GM12865 (cell line): ENCODE data around the gene RASSF5.
"Not testable (repeated sequence)": the region's sequence is repeated elsewhere in the genome, so short reads cannot be mapped to it uniquely, and the experiment has no call there.

Experiments
- DNase-seq: peaks from one replicate; pipeline ENCODE4 v3.0.0; 2010; ENCODE audit warnings: low read depth
- H3K4me3 ChIP-seq: 2 replicates; pipeline ENCODE4 v1.5.1; 2011; ENCODE audit warnings: mild to moderate bottlenecking, low read depth, low read length, control low read depth
- CTCF ChIP-seq: IDR thresholded peaks from 2 replicates; pipeline ENCODE4 v1.5.1; 2011; ENCODE audit warnings: low read length, control low read depth, low read depth, inconsistent platforms; ENCODE audit not compliant: insufficient read depth; ENCODE audit errors: missing control alignments

Gene RASSF5

GRCh38 chr1:206606867-206607266, 99.5 kb downstream of the RASSF5 start:
- TF ChIP-seq CTCF: peak; percentile 48
- peak; percentile 65 for DNase-seq
- H3K4me3 ChIP-seq: no peak overlapping the region

DNA sequence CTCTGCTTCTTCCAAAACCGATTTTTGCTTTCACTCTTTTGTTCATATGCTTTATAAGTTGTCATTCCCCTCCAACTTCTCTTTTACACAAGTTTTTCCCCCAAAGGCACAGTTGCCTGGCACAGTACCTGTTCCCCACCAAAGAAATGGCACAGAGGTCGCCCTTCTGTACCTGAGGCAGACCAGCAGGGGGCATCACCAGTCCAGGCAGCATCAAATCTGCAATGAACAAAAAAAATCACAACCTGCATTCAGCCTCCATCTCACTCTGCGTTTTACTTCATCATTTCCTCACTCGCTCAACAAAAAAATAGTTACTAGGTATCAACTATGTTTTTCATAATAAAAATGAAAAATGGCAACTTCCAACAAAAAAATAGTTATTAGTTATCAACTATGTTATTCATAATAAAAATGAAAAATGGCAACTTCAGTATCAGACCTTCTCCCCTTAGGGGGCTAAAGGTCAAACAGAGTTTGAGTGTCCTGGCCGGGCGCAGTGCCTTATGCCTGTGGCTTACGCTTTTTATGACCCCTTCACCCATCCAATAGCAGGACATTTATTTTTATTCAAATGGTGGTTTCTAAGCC, 100.9 kb downstream of the RASSF5 start:
- TF ChIP-seq CTCF: peak; percentile 84
- H3K4me3 ChIP-seq: peak overlapping the region; percentile 31
- DNase-seq: peak; percentile 77

DNA sequence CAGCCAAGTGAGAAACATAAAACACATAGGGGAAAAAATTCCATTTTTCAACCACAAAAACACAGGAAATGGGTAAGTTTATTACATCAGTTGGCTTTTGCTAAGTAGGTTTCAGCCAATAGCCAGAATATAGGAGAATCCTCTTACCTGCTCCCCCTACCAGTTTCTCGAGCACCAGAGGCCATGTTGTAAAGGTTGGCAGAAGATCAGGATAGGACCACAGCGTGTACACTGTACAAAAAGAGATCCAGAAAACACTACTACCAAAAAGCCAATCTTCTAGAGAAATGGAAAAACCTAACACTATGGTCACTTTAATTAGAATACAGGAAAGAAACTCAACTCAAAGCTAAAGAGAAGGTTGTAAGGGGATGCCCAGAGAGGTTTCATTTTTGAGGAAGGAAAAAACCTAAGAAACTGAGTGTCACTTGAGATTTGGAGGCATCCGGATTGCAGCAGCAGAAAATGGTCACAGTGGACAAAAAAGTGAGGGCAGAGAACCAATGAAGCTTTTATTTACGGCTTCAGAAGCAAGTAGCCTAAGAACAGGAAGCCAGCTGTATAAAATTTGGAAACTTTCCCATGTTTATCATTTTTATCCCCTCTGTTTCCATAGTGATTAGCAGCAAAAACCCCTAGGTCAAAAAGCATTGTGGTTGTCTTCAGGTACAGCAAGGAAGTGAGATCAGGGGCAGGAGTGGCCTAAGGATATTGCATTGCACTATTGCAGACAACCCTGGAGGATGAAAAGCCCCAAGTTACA, 102.1 kb downstream of the RASSF5 start:
- DNase-seq: peak; percentile 84
- TF ChIP-seq CTCF: no peak
- peak overlapping the region; percentile 31 for H3K4me3 ChIP-seq

DNA sequence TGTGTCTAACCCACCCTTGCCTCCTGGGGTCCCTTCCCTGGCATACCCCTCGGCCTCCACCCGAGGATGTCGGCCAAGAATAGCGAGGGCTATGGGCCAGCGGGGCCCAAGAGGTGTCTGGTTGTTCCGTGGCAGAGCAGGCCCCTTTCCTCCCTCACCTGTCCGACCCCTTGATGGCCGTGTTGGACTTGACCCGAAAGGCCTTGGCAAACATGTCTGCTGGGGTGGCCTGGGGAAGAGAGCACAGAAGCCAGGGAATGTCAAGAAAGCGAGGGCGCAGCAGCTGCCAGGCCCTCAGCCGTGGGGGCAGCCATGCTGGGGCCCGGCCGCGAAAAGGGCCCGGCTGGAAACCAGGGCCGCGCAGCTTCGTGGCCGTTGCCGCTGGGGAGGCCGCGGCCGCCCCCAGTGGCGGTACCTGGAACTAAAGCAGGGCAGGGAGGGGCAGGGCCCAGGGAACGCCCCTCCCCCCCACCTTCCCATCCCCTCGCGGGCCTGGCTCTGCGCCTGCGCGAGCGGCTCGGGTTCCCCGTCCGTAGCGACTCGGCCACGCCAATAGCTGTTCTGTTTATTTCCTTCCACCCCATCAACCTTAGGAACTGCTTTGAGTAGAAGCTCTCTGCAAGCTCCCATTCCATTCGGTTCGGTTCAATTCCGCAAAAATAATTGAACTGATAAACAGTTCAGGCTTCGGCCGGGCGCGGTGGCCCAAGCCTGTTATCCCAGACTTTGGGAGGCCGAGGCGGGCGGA, 105.0 kb downstream of the RASSF5 start, which contains the start of gene EIF2D:
Gene EIF2D, minus strand, starts transcription at position 337 of the 748 bp plus-strand sequence. Its CDS starts 123 bp downstream, at position 214.
- DNase-seq: peak; percentile 96
- peak within 1 kb of the TSS; percentile 98 for H3K4me3 ChIP-seq
- TF ChIP-seq CTCF: peak; percentile 96

DNA sequence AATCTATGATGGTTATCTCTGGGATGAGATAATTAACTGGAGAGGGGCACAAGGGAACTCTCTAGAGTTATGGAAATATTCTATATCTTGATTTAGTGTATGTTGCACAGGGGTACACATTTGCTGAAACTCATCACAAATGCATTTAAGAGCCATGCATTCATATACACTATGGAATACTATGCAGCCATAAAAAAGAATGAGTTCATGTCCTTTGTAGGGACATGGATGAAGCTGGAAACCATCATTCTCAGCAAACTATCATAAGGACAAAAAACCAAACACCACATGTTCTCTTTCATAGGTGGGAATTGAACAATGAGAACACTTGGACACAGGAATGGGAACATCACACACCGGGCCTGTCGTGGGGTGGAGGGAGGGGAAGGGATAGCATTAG, 119.1 kb downstream of the RASSF5 start:
- not testable (repeated sequence) for H3K4me3 ChIP-seq, DNase-seq

- TF ChIP-seq CTCF: no peak
- no peak for DNase-seq
- H3K4me3 ChIP-seq: no peak overlapping the region
These were observed 121.6 kb downstream of the RASSF5 start for GRCh38 chr1:206628916-206629315.

- DNase-seq: peak; percentile 88
- peak; percentile 51 for TF ChIP-seq CTCF
- H3K4me3 ChIP-seq: no peak overlapping the region
These were observed 123.8 kb downstream of the RASSF5 start for GRCh38 chr1:206631085-206631509.
